Neuron (in vitro differentiated cells): Measurements from ENCODE around the gene PROM2.
"Not testable (repeated sequence)": the region's sequence is repeated elsewhere in the genome, so short reads cannot be mapped to it uniquely, and the experiment has no call there.

ENCODE experiments used
- H2AFZ ChIP-seq: one replicate; pipeline ENCODE4 v1.6.1; 2013; ENCODE audit warnings: low read depth, mild to moderate bottlenecking, inconsistent platforms, low read length, moderate library complexity
- H3K27me3 ChIP-seq: one replicate; pipeline ENCODE4 v1.6.1; 2013; ENCODE audit warnings: low read length; ENCODE audit not compliant: insufficient read depth
- H3K36me3 ChIP-seq: one replicate; pipeline ENCODE4 v1.6.1; 2013; ENCODE audit warnings: low read length; ENCODE audit not compliant: insufficient read depth
- H3K4me1 ChIP-seq: one replicate; pipeline ENCODE4 v1.6.1; 2013; ENCODE audit warnings: low read length; ENCODE audit not compliant: insufficient read depth
- H3K4me3 ChIP-seq: 2 replicates; pipeline ENCODE4 v1.5.1; 2013; ENCODE audit warnings: mild to moderate bottlenecking, low read length, moderate library complexity
- H3K9me3 ChIP-seq: one replicate; pipeline ENCODE4 v1.6.1; 2013; ENCODE audit warnings: low read length

Gene PROM2

GRCh38 chr2:95262896-95263542 lies 11.2 kb upstream of the PROM2 start:
- H3K36me3 ChIP-seq, result no peaks in the 10 kb centered on the region
- H3K27me3 ChIP-seq, result no peaks in the 10 kb centered on the region
- peaks cover 5% of the 10 kb centered on the region for H3K4me1 ChIP-seq
- no peak overlapping the region for H2AFZ ChIP-seq
- H3K4me3 ChIP-seq, result no peak overlapping the region
- no peaks in the 10 kb centered on the region for H3K9me3 ChIP-seq

GRCh38 chr2:95264624-95265023 lies 9.6 kb upstream of the PROM2 start:
- no peaks in the 10 kb centered on the region for H3K9me3 ChIP-seq
- H2AFZ ChIP-seq, result no peak overlapping the region
- no peaks in the 10 kb centered on the region for H3K27me3 ChIP-seq
- H3K36me3 ChIP-seq, result no peaks in the 10 kb centered on the region
- H3K4me1 ChIP-seq, result peaks cover 7% of the 10 kb centered on the region
- H3K4me3 ChIP-seq, result no peak overlapping the region

GRCh38 chr2:95265182-95265581 lies 9.1 kb upstream of the PROM2 start:
- H3K27me3 ChIP-seq, result no peaks in the 10 kb centered on the region
- H3K4me1 ChIP-seq, result peaks cover 7% of the 10 kb centered on the region

GRCh38 chr2:95266781-95267430 lies 7.3 kb upstream of the PROM2 start:
- H3K27me3 ChIP-seq, result no peaks in the 10 kb centered on the region
- no peak overlapping the region for H3K4me3 ChIP-seq
- H3K4me1 ChIP-seq, result peaks cover 7% of the 10 kb centered on the region
- H3K9me3 ChIP-seq, result no peaks in the 10 kb centered on the region
- H3K36me3 ChIP-seq, result no peaks in the 10 kb centered on the region
- no peak overlapping the region for H2AFZ ChIP-seq

More at GRCh38 chr2:95265182-95265581, 9.1 kb upstream of the PROM2 start:
- Histone ChIP-seq H3K9me3 (no peaks in the 10 kb centered on the region), H3K36me3 (no peaks in the 10 kb centered on the region), H2AFZ (no peak overlapping the region), H3K4me3 (no peak overlapping the region)

- no peak overlapping the region for H2AFZ ChIP-seq
- H3K27me3 ChIP-seq, result no peaks in the 10 kb centered on the region
- peaks cover 7% of the 10 kb centered on the region for H3K4me1 ChIP-seq
- H3K9me3 ChIP-seq, result no peaks in the 10 kb centered on the region
- no peaks in the 10 kb centered on the region for H3K36me3 ChIP-seq
- H3K4me3 ChIP-seq, result no peak overlapping the region
Observed at GRCh38 chr2:95267458-95268210, 6.6 kb upstream of the PROM2 start.

GRCh38 chr2:95268211-95269035 lies 5.8 kb upstream of the PROM2 start:
- H3K36me3 ChIP-seq, result no peaks in the 10 kb centered on the region
- no peak overlapping the region for H2AFZ ChIP-seq
- peaks cover 7% of the 10 kb centered on the region for H3K4me1 ChIP-seq
- no peaks in the 10 kb centered on the region for H3K27me3 ChIP-seq
- no peaks in the 10 kb centered on the region for H3K9me3 ChIP-seq
- H3K4me3 ChIP-seq, result no peak overlapping the region

GRCh38 chr2:95269036-95269680 lies 5.1 kb upstream of the PROM2 start:
- H3K4me1 ChIP-seq, result peaks cover 7% of the 10 kb centered on the region
- H3K4me3 ChIP-seq, result no peak overlapping the region
- no peak overlapping the region for H2AFZ ChIP-seq
- H3K27me3 ChIP-seq, result no peaks in the 10 kb centered on the region
- H3K36me3 ChIP-seq, result no peaks in the 10 kb centered on the region
- no peaks in the 10 kb centered on the region for H3K9me3 ChIP-seq

GRCh38 chr2:95269745-95270144 lies 4.5 kb upstream of the PROM2 start:
- not testable (repeated sequence) for H3K27me3 ChIP-seq

GRCh38 chr2:95270541-95271081 lies 3.6 kb upstream of the PROM2 start:
- Histone ChIP-seq H2AFZ (no peak overlapping the region), H3K4me3 (no peak overlapping the region), H3K36me3 (no peaks in the 10 kb centered on the region), H3K27me3 (no peaks in the 10 kb centered on the region), H3K4me1 (peaks cover 7% of the 10 kb centered on the region), H3K9me3 (no peaks in the 10 kb centered on the region)

More at GRCh38 chr2:95269745-95270144, 4.5 kb upstream of the PROM2 start:
- not testable (repeated sequence) for H2AFZ ChIP-seq, H3K9me3 ChIP-seq, H3K36me3 ChIP-seq, H3K4me1 ChIP-seq, H3K4me3 ChIP-seq

GRCh38 chr2:95271381-95271971 lies 2.8 kb upstream of the PROM2 start:
- Histone ChIP-seq H3K4me1 (peaks cover 7% of the 10 kb centered on the region), H2AFZ (no peak overlapping the region), H3K4me3 (no peak overlapping the region), H3K9me3 (no peaks in the 10 kb centered on the region), H3K27me3 (no peaks in the 10 kb centered on the region), H3K36me3 (no peaks in the 10 kb centered on the region)

- Histone ChIP-seq H3K27me3 (no peaks in the 10 kb centered on the region), H3K4me3 (no peak overlapping the region), H3K36me3 (no peaks in the 10 kb centered on the region), H3K9me3 (no peaks in the 10 kb centered on the region), H2AFZ (no peak overlapping the region), H3K4me1 (peaks cover 7% of the 10 kb centered on the region)
Observed at GRCh38 chr2:95272299-95272751, 1.9 kb upstream of the PROM2 start.

GRCh38 chr2:95272781-95273180 lies 1.5 kb upstream of the PROM2 start:
- H3K27me3 ChIP-seq, result no peaks in the 10 kb centered on the region
- H3K4me1 ChIP-seq, result peaks cover 5% of the 10 kb centered on the region
- H3K4me3 ChIP-seq, result no peak overlapping the region
- H2AFZ ChIP-seq, result no peak overlapping the region
- no peaks in the 10 kb centered on the region for H3K9me3 ChIP-seq
- H3K36me3 ChIP-seq, result no peaks in the 10 kb centered on the region
